ENCODE results near the gene CAV1.

GRCh38 chr7:116505278-116505677 lies 19.6 kb upstream of the CAV1 start:
- TF ChIP-seq CTCF (IDR thresholded peaks at IDR 0.05) (no peak), POLR2A (IDR thresholded peaks at IDR 0.05) (no peak)
